MCF 10A (cell line): ENCODE measurements around the gene RELN. TPM values are rescaled to one million over a fixed set of nuclear protein-coding genes. Genes with fewer than 3 reads are reported as not detected.

ENCODE experiments used
- BruUV-seq: library from RNA; stranded (reverse); fragments of 400-500 nt; replicated peaks from 2 replicates; lab custom pipeline; 2021; lab: Mats Ljungman, UMichigan
- CTCF ChIA-PET: fragments of 300-600 bp; sonication (Branson Sonifier 250); formaldehyde crosslinking; extraction: SDS; loops from one replicate; lab custom pipeline; 2021; ENCODE audit warnings: antibody characterized with exemption, inconsistent platforms; lab: Yijun Ruan, JAX
- POLR2A ChIA-PET: fragments of 300-600, 350-650 bp; sonication (Branson Sonifier 250); formaldehyde crosslinking; extraction: SDS; loops from one replicate; lab custom pipeline; 2020; ENCODE audit warnings: antibody characterized with exemption, inconsistent platforms; lab: Yijun Ruan, JAX
- DNase-seq: peaks from one replicate; pipeline ENCODE4 v3.0.0-alpha.2; 2018; ENCODE audit not compliant: unreplicated experiment
- H3K27ac Mint-ChIP-seq: one replicate; pipeline ENCODE4 v1.8.0; 2022; ENCODE audit warnings: mild to moderate bottlenecking, low read depth, mixed read lengths; ENCODE audit not compliant: unreplicated experiment
- H3K27me3 Mint-ChIP-seq: one replicate; pipeline ENCODE4 v1.8.0; 2022; ENCODE audit warnings: mixed read lengths; ENCODE audit not compliant: insufficient read depth, unreplicated experiment
- H3K36me3 Mint-ChIP-seq: one replicate; pipeline ENCODE4 v1.8.0; 2022; ENCODE audit warnings: mild to moderate bottlenecking, moderate library complexity, mixed read lengths; ENCODE audit not compliant: insufficient read depth, unreplicated experiment
- H3K4me1 Mint-ChIP-seq: one replicate; pipeline ENCODE4 v1.8.0; 2022; ENCODE audit warnings: mixed read lengths; ENCODE audit not compliant: insufficient read depth, unreplicated experiment
- H3K4me3 Mint-ChIP-seq: one replicate; pipeline ENCODE4 v1.8.0; 2022; ENCODE audit warnings: mild to moderate bottlenecking, moderate library complexity, mixed read lengths; ENCODE audit not compliant: unreplicated experiment
- H3K9me3 Mint-ChIP-seq: one replicate; pipeline ENCODE4 v1.8.0; 2022; ENCODE audit warnings: mixed read lengths; ENCODE audit not compliant: unreplicated experiment
- intact Hi-C: fragments of 100-400 bp; cut with micrococcal nuclease; formaldehyde crosslinking; loops from 2 replicates; pipeline ENCODE4 v1.14.1; 2022
- total RNA-seq: library from RNA; stranded (reverse); gene quantifications from 2 replicates; pipeline ENCODE4 v1.2.3, GENCODE V29; 2022
- TF ChIP-seq, protein P1 (sequence below): fragments of 200-600 bp; IDR thresholded peaks from one replicate; pipeline ENCODE4 v1.8.0; 2022; ENCODE audit warnings: antibody characterized with exemption, mild to moderate bottlenecking; ENCODE audit not compliant: unreplicated experiment

The RELN gene
- total RNA-seq, 1 experiment from 2014 or later: not detected

DNA sequence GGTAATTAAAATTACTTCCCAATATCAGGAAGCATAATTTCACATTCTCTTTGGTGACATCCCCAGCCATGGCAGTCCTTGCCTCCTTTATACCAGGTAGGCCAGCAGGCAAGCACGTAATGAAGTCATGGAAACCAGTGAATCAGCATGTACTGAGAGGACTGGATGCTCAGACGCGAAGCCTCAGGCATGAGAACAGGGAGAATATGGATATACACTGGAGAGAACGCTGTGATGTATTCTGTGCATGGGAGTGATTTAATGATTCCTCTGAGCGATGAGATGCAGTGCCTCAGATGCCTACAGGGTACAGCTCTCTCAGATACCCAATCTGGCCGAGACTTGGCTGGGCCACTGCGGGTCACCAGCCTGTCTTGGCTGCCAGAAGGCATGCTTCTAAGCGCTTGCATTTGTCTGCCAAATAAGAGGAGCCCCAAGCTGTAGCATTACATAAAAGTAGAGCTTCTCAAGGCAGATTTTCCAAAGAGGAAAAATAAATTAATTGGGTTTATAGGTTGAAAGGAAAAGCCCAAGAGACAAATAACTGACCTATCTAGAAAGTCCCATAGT lies 238.1 kb downstream of the RELN start:
- Mint-ChIP-seq H3K4me1 (no peaks in the 10 kb centered on the region), H3K27ac (no peak overlapping the region), H3K9me3 (no peaks in the 10 kb centered on the region), H3K27me3 (peaks cover 14% of the 10 kb centered on the region), H3K36me3 (no peaks in the 10 kb centered on the region), H3K4me3 (no peak overlapping the region)
- POLR2A ChIA-PET: no interaction called here
- intact Hi-C loops: no loop called here
- TF ChIP-seq, protein P1, sequence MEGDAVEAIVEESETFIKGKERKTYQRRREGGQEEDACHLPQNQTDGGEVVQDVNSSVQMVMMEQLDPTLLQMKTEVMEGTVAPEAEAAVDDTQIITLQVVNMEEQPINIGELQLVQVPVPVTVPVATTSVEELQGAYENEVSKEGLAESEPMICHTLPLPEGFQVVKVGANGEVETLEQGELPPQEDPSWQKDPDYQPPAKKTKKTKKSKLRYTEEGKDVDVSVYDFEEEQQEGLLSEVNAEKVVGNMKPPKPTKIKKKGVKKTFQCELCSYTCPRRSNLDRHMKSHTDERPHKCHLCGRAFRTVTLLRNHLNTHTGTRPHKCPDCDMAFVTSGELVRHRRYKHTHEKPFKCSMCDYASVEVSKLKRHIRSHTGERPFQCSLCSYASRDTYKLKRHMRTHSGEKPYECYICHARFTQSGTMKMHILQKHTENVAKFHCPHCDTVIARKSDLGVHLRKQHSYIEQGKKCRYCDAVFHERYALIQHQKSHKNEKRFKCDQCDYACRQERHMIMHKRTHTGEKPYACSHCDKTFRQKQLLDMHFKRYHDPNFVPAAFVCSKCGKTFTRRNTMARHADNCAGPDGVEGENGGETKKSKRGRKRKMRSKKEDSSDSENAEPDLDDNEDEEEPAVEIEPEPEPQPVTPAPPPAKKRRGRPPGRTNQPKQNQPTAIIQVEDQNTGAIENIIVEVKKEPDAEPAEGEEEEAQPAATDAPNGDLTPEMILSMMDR: no peak
- no TSS peak for BruUV-seq
- CTCF ChIA-PET: interaction anchor here (0.6 to 0.7 kb wide), 2 partner anchors 15 to 347 kb away, joined by 3 read pairs; no protein-coding TSS in a partner anchor
- no peak for DNase-seq

DNA sequence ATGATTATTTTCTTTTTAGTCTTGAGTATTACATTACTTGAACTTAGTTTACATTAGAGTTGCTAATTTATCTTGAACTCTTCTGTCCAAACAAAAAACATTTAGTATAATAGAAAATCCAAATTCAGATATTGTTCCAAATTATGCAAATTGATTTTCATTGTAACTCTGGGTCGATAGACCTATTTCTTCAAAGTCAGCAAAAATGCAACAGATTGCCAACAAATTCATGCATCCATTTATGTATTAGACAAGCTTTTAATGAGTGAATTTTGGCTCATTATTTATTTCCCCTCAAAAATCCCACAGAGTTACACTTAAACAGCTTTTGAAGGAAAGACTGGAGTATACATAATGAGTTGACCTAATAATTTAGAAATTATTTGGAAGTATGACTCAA lies 240.8 kb downstream of the RELN start:
- intact Hi-C loops: no loop called here
- CTCF ChIA-PET: no interaction called here
- Mint-ChIP-seq H3K36me3 (no peaks in the 10 kb centered on the region), H3K4me3 (no peak overlapping the region), H3K27ac (no peak overlapping the region), H3K9me3 (no peaks in the 10 kb centered on the region), H3K4me1 (no peaks in the 10 kb centered on the region), H3K27me3 (peaks cover 12% of the 10 kb centered on the region)
- no TSS peak for BruUV-seq
- POLR2A ChIA-PET: no interaction called here
- TF ChIP-seq, protein P1: no peak
- no peak for DNase-seq

DNA sequence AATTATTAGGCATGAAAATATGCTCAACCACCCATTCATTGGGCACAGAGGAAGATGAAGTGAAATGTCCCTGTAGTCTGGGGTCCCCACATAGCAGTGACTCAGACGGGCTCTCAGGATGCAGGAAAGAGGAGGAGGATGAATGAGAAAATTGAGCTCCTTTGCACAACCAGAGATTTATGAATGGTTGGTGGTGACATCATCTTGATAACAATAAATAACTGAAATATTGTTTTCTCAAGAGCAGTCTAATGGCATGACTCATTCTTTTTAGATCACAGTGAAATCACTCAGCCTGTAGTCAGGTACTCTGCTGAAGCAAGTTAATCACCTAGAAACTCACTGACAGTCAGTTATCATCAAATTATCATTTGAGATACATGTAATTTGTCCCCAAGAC lies 254.1 kb downstream of the RELN start:
- H3K27ac Mint-ChIP-seq: no peak overlapping the region
- no peak overlapping the region for H3K4me3 Mint-ChIP-seq
- peaks cover 36% of the 10 kb centered on the region for H3K27me3 Mint-ChIP-seq
- intact Hi-C loops: no loop called here
- H3K9me3 Mint-ChIP-seq: no peaks in the 10 kb centered on the region
- CTCF ChIA-PET: interaction anchor here (0.7 kb wide), 1 partner anchor 24 kb away, joined by 3 read pairs; no protein-coding TSS in a partner anchor
- TF ChIP-seq, protein P1: no peak
- POLR2A ChIA-PET: no interaction called here
- H3K36me3 Mint-ChIP-seq: no peaks in the 10 kb centered on the region
- no TSS peak for BruUV-seq
- DNase-seq: peak; percentile 4
- H3K4me1 Mint-ChIP-seq: no peaks in the 10 kb centered on the region

DNA sequence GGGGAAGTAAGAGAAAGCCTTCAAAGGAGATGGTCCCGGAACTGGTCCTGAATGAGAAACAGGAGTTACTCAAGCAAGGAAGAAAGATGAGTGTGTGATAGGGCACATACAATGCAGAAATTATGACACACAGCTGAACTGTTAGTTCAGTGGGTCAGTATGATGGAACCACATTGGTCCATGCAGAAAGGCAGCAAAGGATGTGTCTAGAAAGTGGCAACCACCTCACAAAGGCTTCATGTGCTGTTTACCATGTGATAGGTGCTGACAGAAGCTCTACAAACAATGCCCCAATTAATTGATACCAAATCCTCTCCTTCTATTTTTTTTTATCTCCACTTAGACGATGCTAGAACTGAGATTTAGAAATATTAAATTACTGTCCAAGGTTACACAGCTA lies 258.3 kb downstream of the RELN start:
- no TSS peak for BruUV-seq
- TF ChIP-seq, protein P1: no peak
- Mint-ChIP-seq H3K4me1 (no peaks in the 10 kb centered on the region), H3K36me3 (no peaks in the 10 kb centered on the region), H3K4me3 (no peak overlapping the region), H3K27ac (no peak overlapping the region), H3K27me3 (peaks cover 10% of the 10 kb centered on the region), H3K9me3 (no peaks in the 10 kb centered on the region)
- intact Hi-C loops: no loop called here
- ChIA-PET POLR2A (no interaction called here), CTCF (interaction anchor here (0.5 kb wide), 1 partner anchor 1109 kb away, joined by 3 read pairs; no protein-coding TSS in a partner anchor)
- DNase-seq: no peak
